C1 segment of cervical spinal cord (tissue), 14 donors: Measurements from ENCODE around the gene PILRA.
"Not testable (repeated sequence)": the region's sequence is repeated elsewhere in the genome, so short reads cannot be mapped to it uniquely, and the experiment has no call there.

Experiments used
- DNase-seq, 14 donors: peaks; one replicate each; lab custom pipeline; 2025; lab: John Stamatoyannopoulos, UW

The PILRA gene

GRCh38 chr7:100378114-100378755, 4.9 kb downstream of the PILRA start:
- no peak for DNase-seq

- DNase-seq = no peak
Observed at GRCh38 chr7:100380196-100380595, 6.9 kb downstream of the PILRA start.

GRCh38 chr7:100381531-100382233, 8.4 kb downstream of the PILRA start:
- DNase-seq = not testable (repeated sequence)

- not testable (repeated sequence) for DNase-seq
Observed at GRCh38 chr7:100382234-100382853, 9.1 kb downstream of the PILRA start.

- DNase-seq = no peak
Observed at GRCh38 chr7:100384628-100385294, 11.5 kb downstream of the PILRA start.

GRCh38 chr7:100386940-100387339, 13.7 kb downstream of the PILRA start:
- no peak for DNase-seq

- no peak for DNase-seq
Observed at GRCh38 chr7:100387695-100388094, 14.4 kb downstream of the PILRA start.

- no peak for DNase-seq
Observed at GRCh38 chr7:100389437-100390088, 16.3 kb downstream of the PILRA start.

GRCh38 chr7:100390286-100391009, 17.2 kb downstream of the PILRA start:
- peak in 1 of 14 donors; percentile 31 for DNase-seq

GRCh38 chr7:100393233-100393905, 20.1 kb downstream of the PILRA start:
- DNase-seq = no peak

GRCh38 chr7:100394077-100394476, 20.8 kb downstream of the PILRA start:
- DNase-seq = no peak

GRCh38 chr7:100396421-100396982, 23.2 kb downstream of the PILRA start:
- no peak for DNase-seq

- DNase-seq = peak in 1 of 14 donors; percentile 67
Observed at GRCh38 chr7:100397315-100398081, 24.2 kb downstream of the PILRA start.

GRCh38 chr7:100398239-100398638, 25.0 kb downstream of the PILRA start:
- peak in 1 of 14 donors; percentile 76 for DNase-seq

- no peak for DNase-seq
Observed at GRCh38 chr7:100400041-100400440, 26.8 kb downstream of the PILRA start.

GRCh38 chr7:100400656-100401055, 27.4 kb downstream of the PILRA start:
- peak in 1 of 14 donors; percentile 67 for DNase-seq

- DNase-seq = peak in 2 of 14 donors; percentile 21 to 95
Observed at GRCh38 chr7:100401811-100402210, 28.5 kb downstream of the PILRA start.

- DNase-seq = peak in 2 of 14 donors; percentile 18 to 92
Observed at GRCh38 chr7:100402241-100402640, 29.0 kb downstream of the PILRA start.

- no peak for DNase-seq
Observed at GRCh38 chr7:100406767-100407166, 33.5 kb downstream of the PILRA start.
